ENCODE data around the gene GIPC1.

Gene GIPC1

DNA sequence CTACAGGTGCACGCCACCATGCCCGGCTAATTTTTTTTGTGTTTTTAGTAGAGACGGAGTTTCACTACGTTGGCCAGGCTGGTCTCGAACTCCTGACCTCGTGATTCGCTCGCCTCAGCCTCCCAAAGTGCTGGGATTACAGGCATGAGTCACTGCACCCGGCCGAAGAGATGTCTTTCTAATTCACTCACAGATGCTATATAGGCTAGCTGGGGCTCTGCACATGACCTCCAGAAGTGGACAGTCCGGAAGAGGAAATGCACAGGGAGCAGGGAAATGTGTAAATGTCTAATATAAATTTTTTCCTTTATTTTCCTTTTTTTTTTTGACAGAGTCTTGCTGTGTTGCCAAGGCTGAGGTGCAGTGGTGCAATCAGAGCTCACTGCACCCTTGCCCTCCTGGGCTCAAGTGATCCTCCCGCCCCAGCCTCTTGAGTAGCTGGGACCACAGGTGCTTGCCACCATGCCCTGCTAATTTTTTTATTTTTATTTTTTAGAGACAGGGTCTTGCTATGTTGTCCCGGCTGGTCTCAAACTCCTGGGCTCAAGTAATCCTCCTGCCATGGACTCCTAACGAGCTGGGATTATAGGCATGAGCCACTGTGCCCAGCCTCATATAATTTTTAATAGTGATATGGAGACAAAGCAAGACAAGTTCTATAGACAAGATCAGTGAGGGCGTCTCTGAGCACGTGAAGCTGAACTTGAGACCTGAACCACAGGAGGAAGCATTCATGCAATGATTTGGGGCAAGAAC, 8.4 kb downstream of the GIPC1 start:
- no peak for DNase-seq

DNA sequence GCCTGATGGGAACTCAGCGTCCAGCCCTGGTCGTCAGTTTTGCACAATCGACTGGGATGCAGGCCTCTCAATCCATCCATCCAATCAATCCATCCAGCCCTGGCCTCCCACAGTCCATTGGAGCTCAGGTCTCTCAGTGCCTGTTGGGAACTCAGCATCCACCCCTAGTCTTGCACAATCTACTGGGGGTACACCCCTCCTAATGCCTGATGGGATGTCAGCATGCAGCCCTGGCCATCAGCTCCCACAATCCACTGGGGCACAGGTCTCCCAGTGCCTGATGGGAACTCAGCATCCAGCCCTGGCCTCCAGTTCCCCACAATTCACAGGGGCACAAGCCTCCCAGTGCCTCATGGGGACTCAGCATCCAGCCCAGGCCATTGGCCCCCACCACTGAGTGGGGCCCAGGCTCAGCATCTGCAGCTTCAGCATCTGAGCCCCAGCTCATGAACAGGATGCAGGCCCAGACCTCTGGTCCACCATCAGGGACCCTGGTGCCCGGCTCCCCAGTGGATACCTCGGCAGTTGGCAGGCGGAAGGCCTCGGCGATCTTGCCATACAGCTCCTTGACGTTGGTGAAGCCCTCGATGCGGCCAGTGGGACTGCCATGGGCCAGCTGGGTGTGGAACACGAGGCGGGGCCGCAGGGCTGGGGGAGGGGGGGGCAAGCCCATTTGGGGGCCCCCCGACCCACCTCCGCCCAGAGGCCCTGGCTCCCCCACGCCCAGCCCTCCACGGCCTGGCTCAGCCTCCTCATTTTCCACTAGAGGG, 13.6 kb downstream of the GIPC1 start:
- no peak for DNase-seq

DNA sequence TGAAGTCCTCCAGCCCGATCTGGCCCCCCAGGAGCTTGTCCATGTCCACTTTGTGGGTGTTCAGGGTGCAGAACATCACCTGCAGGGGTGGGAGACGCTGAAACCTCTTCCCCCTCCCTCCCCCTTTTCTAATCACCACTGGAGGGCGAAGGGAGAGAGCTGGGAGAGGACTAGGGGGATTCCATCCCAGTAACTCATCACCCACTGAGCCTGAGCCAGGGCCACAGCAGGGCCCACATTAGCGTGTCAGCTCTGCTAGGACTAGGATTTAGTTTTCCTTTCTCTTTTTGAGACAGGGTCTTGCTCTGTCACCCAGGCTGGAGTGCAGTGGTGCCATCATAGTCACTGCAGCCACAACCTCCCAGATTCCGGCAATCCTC, 15.2 kb downstream of the GIPC1 start:
- no peak for DNase-seq

DNA sequence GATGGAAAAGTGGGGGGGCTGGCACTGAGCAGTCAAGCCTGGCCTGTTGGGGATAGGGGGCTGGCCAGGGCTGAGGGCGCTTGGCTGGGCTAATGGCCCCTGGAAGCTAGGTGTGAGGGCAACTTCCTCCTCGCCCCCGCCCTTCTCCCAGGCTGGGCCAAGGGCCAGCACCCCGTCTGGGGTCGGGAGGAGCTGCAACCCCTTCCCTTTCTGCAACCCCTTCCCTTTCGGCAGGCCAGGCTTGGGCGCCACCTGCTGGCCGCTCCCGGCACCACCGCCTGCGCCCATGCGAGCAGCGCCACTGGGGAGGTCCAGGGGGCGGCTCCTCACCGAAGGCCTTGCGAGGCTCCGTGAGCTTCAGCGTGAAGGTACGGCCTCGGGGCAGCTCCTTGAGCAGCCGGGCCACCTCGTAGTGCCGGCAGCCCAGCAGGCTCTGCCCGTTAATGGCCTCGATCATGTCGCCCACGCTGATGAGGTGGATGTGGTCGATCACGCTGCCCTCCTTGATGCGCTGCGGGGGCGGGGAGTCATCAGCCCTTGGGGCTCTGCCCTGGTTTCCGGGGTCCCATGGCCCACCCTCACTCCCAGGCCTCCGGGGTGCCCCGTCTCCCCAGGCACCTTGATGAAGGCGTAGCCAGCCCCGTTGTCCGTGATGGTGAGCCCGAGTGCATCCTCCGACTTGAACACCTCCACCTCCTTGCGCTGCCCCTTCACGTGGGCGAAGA, 15.8 kb downstream of the GIPC1 start:
- DNase-seq, result peak; percentile 87

DNA sequence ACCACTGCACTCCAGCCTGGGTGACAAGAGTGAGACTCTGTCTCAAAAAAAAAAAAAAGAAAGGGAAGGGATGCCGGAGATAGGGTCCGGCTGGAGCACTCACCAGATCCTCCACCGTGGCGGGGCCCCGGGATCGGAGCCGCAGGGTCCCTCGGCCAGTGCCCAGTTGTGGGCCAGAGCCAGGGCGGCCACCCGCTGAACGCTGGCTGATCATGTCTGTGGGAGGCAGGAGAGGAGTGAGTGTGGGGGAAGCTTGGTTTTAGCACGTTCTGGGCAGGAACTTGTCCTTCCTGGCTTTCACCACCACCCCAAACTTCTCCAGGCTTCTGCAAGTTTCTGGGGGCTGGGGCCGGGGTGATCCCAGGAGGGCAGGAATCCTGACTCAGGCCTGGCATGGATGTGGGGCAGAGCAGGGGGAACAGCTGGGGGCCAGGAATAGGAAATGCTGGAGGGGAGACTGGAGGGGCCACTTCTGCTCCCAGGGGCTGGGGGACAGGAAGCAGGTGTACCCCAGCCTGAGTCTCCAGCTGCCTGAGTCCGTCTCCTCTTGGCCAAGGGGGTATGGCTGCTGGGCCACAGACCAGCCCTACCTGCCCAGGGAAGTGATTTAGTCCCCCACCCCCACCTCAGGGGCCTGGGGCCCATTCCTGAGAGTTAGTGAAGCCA, 16.5 kb downstream of the GIPC1 start:
- DNase-seq, result no peak

DNA sequence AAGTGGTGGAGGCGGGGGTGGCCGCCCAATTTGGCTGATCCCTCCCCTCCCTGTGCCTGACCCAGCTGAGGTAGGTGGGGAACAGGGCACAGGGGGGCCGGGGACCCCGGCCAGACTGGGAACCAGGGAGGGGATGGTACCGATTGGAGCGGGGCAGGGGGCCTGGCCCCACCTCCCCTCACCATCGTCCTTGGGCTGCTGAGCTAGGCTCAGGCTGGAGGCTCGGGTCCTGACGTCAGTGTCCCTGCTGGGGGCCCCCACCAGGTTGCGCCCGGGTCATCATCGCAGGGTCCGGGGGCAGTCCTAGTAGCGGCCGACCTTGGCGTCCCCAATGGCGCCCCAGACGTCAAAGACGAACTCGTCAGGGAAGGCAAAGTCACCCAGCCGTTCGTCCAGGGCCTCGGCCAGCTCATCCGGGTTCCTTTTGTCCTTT, 17.8 kb downstream of the GIPC1 start:
- no peak for DNase-seq

DNA sequence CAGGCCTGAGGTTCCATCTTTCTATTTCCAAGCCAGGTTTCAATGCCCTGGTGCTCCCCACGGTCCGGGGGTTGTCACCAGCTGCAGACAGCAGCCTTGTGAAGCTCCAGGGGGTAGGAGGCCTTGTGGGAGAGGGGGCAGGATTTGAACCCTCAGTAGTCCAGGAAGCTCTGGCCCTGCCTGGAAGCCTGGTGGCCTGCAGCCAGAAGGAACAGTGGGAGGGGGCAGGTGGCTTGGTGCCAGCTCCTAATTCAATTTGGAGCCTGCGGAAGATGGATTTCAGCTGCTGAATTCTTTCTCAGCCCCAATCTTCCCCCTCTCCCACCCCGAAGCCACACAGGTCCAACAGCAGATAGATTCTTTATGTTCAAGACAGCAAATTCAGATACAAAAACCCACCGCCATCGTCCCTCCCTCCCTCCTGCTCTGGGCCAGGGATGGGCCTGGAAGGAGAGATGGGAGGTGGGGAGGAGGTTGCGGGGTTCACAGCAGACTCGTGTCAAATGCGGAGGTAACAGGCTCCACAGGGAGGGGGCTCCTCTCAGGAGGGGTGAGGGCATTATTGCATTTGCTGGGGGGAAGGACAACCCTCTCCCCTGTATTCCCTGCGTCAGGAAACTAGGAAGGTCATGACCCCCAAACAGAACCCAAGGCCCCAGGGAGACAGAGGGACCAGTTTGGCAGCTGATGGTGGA, 18.4 kb downstream of the GIPC1 start:
- DNase-seq, result no peak

DNA sequence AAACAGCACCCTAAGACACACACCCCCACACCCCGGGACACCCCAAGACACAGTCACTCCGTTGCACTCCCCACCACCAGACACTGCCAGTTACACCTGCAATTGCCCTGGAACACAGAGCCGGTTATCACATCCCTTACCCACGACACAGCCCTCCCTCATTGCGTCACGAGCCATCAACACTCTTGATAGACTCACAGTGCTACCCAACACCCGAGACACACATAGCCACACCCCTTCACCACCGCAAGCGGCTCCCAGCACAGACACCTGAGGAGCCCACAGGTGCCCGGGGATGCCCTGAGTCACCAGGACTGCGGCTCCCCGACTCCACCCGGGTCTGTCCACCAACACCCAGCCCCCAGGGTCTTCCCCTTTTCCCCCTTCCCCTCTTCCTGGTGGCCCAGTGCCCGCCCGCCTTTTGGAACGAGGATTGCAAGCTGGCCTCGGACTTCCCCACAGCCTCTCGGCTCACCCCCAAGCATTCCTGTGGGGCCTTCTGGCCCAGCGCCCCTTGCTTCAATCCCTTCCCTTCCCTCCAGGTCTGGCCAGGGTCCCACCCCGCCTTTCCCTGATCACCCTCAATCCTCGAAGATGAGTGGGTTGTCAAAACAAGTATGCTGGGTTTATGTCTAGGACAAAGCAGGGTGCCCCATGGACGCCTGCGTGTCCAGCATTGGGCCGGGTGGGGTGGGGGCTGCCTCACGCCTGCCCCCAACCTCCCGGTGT, 19.1 kb downstream of the GIPC1 start:
- peak; percentile 46 for DNase-seq

DNA sequence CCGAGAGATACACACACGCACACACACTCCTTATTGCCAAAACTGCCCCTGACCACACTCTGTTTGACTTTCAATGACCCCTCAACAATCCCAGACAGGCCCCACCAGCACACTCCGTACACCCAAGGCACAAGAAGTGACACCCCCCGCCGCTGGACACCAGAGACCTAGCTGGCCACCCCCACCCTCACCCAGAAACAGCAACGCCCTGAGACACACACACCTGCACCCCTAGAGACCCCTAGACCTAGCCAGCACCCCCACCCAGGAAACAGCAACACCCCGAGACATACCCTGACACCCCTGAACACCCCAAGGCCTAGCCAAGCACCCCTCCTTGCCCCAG, 19.6 kb downstream of the GIPC1 start:
- DNase-seq, result no peak

DNA sequence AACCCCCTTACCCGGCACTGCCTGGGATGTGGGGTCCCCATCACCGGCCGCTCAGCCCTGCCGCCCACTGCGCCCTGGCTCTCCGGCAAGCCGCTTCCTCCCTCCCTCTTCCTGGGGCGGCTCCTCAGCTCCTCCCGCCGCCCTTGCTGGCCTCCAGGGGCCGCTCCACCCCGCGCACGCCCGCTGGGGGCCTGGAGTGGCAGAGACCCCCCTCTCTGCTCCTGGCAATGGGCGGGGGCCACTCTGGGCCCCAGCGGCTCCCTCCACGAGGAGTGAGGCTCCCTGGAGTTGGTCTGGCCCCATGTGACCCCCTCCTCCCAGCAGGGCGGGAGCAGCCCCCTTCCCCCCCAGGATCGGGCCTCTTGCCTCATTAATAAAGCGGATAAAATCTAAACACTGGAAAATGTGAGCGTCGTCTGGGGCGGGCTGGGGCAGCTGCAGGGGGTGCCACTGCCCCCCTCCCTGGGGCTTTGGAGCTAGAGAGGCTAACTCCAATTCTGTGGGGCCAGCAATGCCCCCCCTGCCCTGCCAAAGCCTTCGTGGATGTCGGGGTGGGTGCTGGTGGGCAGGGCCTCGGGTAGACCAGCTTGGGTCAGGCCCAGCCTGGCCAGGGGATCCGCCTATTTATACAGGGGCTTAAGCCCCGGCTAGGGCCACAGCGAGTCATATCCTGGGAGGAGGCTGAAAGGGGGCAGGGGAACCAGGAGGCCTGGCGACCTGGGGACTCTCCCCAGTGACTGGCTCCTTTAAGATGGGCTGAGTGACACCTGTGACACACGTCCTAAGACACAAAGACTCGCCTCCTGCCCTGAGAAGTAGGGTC, 20.5 kb downstream of the GIPC1 start, which contains the start of gene PTGER1:
PTGER1 (minus strand) TSS at position 104 of the 823 bp plus-strand sequence. CDS start 1,034 bp downstream, outside the sequence.
- peak; percentile 62 for DNase-seq

DNA sequence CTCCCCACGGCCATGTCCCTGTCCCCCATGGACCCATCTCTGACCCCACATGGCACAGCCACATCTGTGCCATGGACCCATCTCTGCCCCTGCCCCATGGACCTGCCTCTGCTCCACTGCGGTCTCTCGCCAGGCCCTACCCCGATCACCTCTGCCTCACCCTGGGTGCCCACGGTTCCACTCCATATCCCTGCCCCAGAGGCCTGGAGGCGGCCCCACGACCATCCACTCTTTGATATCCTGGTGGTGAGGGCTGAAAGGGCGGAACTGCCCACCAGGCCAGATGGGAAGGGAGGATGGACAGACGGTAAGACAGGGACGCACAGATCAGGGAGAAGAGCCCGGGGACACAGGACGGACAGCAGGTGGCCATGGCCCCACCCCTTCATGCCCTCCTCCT, 21.1 kb downstream of the GIPC1 start:
- no peak for DNase-seq

DNA sequence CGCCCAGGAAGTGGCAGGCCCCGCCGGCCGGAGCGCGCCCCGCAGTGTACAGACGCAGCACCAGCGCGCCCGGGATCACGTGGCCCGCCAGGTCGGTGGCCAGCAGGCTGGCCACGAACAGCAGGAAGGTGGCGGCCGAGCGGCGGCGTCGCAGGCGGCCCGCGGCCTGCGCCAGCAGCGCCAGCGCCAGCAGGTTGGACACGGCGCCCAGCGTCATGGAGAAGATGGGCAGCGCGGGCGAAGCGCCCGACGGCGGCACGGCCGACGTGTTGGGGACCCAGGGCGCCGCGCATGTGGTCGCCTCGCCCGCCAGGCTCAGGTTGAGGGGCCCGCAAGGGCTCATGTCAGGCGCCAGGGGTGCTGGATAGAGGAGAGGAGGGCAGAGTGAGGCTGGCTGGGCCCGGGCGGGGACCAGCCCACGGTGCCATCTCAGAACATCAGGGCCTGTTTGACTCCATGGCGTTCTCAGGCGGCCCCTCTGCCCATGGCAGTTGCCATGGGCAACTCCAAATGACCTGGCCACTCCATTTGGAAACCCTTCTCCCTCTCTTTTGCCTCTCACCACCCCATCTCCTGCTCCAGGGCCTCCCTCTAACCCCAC, 21.8 kb downstream of the GIPC1 start:
- no peak for DNase-seq

DNA sequence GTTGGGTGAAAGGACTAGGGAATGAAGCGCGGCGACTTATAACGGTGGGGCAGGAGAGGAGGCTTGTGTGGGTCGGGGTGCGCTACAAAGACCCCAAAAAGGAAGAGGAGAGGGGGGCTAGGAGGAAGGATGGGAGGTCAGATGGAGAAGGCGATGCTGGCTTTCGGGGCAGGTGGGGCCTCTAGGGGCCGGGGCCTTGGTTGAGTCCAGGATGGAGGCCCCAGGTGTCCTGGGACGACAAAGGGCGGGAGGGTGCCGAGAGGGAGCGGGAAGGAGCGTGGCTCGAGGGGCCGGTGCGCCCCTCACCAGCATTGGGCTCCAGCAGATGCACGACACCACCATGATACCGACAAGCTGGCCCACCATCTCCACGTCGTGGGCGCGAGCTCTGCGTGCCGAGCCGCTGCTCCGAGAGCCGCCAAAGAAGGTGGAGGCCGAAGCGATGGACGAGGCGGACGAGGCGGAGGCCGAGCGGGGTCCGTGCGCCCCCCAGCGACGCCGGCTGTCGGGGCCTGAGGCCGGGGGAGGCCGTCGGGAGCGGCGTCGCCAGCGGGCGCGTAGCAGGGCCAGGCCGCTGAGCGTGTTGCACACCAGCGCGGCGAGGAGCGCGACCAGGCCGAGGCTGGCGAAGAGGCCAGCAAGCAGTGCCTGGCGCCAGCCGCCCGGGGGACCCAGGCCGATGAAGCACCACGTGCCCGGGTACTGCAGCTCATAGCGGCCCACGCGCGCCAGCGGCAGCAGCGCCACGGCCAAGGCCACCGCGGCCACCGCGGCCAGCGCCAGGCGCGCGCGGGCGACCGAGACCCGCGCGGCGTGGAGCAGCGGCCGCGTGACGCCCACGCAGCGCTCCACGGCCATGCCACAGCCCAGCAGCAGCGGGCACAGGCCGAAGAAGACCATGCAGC, 22.6 kb downstream of the GIPC1 start:
- no peak for DNase-seq

DNA sequence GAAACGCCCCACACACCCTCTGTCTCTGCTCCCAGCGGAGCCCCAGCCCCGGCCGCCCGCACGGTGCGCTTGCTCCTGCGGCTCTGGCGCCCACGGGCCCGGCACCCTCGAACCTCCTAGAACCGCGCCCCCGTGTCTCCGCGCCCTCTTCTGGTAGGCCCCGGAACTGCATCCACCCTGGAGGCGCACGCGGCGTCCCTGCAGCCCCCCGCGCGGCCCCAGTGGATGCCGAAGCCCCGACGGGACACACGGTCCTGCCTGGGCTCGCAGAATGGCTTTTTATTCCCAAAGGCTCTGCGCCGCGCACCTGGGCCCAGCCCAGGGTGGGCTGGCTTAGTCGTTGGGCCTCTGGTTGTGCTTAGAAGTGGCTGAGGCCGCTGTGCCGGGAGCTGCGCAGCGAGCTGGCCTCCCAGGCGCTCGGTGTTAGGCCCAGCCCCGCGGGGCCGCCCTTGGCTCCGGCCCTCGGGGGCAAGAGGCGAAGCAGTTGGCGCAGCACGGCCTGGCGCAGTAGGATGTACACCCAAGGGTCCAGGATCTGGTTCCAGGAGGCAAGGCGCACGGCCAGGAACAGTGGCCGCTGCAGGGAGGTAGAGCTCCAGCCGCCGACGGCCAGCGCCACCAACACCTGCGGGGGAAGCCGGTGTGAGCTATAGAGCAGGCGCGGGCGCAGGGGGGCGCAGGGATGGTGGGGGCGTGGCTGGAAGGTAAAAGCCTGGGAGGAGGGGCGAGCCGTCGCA, 23.6 kb downstream of the GIPC1 start:
- DNase-seq, result peak; percentile 97

DNA sequence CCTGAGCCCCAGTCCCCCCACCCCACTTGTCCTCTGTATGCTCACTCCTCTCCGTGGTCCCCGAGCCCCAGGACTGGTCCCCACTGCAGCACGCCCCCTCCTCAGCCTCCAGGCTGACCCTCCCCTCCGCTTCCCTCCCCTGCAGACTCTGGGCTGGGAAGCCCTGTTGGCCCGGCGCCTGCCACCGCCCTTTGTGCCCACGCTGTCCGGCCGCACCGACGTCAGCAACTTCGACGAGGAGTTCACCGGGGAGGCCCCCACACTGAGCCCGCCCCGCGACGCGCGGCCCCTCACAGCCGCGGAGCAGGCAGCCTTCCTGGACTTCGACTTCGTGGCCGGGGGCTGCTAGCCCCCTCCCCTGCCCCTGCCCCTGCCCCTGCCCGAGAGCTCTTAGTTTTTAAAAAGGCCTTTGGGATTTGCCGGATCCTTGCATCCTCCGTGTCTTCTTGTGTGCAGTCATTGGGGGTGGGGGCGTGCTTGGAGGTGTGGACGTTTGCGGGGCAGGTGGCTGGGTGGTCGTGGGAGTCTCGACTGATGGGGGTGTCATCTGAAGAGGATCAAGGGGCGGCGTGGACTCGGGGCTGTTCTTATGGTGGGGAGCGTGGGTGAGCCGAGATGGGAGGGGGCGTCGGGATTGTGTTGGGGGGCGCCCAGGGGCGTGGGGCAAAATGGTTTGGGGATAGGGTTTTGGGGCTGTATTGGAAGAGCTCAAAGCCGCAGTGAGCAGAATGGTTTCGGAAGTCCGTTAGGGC, 24.3 kb downstream of the GIPC1 start:
- no peak for DNase-seq

DNA sequence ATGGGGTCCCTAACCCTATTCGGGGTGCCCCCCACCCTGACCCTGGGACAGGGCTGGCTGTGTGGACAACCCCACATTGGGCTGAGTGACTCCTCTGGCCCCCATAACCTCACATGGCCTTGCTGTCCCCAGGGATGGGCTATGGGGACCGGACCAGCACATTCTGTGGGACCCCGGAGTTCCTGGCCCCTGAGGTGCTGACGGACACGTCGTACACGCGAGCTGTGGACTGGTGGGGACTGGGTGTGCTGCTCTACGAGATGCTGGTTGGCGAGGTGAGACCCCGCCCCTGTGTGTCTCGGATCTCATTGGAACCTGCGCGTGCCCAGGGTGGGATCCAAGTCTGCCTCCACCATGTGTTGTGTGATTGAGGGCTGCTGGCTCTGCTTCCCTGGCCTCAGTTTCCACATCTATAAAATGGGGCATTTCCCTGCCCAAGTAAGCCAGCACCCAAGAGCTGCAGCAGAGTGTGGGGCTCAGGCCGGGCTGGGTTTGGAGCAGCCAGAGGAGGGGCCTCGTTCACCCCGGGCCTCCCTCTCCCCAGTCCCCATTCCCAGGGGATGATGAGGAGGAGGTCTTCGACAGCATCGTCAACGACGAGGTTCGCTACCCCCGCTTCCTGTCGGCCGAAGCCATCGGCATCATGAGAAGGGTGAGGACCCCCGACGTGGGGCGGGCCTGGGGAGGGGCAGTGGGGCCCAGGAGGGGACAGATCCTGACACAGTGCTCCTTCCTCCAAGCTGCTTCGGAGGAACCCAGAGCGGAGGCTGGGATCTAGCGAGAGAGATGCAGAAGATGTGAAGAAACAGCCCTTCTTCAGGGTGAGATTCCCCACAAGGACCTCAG, 25.7 kb downstream of the GIPC1 start:
- DNase-seq, result no peak

DNA sequence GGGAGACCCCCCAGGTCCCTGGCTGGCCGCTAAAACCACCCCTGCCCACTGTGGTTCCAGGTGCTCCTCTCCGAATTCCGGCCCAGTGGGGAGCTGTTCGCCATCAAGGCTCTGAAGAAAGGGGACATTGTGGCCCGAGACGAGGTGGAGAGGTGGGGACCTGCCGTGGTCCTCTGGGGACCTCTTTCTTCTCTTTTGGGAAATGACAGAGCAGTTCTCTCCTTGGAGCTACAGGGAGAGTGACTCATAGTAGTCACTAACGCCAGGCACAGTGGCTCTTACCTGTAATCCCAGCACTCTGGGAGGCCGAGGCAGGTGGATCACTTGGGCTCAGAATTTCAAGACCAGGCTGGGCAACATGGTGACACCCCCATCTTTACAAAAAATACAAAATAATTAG, 28.1 kb downstream of the GIPC1 start:
- no peak for DNase-seq

Data from stimulated activated CD8-positive, alpha-beta memory T cell treated with anti-CD3 and anti-CD28 coated beads, Interleukin-4, amount 100 ng/mL, for 48 hours (primary cell).